ENCODE measurements around the gene CHAMP1. TPM values are rescaled to one million over a fixed set of nuclear protein-coding genes. Genes with fewer than 3 reads are reported as not detected.

Gene CHAMP1, protein sequence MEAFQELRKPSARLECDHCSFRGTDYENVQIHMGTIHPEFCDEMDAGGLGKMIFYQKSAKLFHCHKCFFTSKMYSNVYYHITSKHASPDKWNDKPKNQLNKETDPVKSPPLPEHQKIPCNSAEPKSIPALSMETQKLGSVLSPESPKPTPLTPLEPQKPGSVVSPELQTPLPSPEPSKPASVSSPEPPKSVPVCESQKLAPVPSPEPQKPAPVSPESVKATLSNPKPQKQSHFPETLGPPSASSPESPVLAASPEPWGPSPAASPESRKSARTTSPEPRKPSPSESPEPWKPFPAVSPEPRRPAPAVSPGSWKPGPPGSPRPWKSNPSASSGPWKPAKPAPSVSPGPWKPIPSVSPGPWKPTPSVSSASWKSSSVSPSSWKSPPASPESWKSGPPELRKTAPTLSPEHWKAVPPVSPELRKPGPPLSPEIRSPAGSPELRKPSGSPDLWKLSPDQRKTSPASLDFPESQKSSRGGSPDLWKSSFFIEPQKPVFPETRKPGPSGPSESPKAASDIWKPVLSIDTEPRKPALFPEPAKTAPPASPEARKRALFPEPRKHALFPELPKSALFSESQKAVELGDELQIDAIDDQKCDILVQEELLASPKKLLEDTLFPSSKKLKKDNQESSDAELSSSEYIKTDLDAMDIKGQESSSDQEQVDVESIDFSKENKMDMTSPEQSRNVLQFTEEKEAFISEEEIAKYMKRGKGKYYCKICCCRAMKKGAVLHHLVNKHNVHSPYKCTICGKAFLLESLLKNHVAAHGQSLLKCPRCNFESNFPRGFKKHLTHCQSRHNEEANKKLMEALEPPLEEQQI
- total RNA-seq (2014; rRNA removed; shearing (Covaris generic); ENCODE audit: low replicate concordance), result 5.0 and 20.2 TPM in 2 replicates

DNA sequence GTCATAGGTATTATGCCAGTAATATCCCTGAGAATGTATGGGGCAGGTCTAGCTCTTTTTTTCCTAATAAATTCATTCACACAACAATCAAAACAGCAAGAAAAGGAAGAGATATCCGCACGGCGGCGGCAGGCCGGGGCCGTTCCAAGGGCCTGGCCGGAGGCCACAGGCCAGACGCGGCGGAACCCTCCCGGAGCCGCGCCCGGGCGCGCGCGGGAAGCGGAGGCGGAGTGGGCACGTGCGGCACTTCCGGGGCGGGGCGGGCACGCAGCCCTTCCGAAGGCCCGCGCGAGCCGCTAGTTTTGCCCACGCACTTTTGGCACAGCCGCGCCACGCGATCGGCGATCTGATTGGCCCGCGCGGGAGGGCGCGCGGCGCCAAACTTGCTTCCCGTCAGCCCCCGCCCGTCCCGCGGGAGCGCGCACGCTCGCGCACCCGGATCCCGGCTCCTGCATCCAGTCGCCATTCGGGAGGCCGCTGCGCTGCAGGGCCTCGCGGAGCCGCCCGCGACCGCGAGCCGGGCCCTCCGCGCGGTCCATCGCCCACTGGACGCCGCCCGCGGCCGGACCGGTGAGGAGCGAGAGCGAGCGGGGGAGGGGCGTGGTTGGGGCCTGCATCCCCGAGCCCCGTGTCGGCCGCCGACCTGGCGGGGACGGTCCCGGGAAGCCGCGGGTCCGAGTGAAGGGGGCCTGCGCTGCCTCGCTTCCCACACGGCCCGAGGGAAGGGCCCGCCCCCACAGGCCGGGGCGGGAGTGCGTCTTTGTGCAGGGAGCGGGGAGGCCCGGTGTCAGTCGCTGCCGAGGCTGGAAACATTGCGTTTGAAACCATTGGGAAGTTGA, at the start of gene CHAMP1:
Gene CHAMP1, plus strand, starts transcription at position 430 of the 839 bp plus-strand sequence. CDS start 9,340 bp downstream, outside the sequence.
- peak; percentile 97 for DNase-seq
- H3K4me3 ChIP-seq, result peak within 1 kb of the TSS; percentile 94
- no peaks in the 10 kb centered on the region for H3K9me3 ChIP-seq
- H3K27me3 ChIP-seq, result no peaks in the 10 kb centered on the region
- peaks cover 14% of the 10 kb centered on the region for H3K36me3 ChIP-seq

DNA sequence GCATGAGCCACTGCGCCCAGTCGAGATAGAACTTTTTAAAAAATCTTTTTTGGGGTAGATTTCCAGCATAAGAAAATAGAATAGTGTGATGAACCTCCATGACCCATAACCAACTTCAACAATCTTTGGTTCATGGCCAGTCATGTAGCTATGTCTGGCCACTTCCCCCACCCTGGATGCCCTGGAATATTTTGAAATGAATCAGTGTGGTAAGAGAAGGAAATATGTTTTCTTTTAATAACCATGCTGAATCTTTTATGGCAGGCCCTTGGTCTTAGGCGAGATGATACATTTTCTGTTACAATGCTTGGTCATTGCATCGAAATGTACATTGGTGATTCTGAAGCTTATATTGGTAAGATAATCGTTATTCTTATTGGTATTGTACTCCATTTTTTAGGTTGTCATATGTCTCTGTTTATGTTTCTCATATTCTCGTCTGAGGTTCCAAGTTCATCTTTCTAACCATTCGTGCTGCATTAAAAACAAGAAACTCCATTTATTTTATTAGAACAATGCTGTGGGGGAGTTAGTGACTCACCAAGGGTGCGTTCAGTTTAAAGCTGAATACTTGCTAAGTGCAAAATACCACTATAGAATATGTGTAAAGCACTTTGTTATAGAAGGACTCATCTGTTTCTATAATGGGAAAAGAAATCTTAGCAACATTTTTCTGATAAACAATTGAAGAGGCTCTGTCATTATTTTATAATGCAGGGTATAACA, 49.3 kb upstream of the CHAMP1 start:
- H3K4me3 ChIP-seq, result no peak overlapping the region
- H3K27me3 ChIP-seq, result no peaks in the 10 kb centered on the region
- DNase-seq, result no peak
- H3K36me3 ChIP-seq, result peaks cover 82% of the 10 kb centered on the region
- no peaks in the 10 kb centered on the region for H3K9me3 ChIP-seq

DNA sequence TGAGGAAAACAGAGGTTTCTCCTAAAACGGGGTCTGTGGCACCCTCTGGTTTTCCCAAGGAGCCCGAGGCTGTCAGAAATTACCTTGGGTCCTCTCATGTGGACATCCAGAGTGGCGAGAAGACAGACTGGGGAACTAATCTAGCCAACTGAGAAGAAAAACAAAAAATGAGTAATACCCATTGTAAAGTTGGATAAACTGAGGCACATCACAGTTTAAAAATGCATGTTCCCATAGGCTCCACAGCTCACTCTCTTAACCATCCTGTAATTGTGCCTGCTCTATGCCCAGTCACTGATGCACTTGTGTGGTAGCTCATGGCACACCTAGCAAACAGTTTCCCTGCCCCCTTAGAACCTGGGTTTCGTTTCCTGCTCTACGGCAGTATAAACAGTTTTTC, 48.1 kb upstream of the CHAMP1 start:
- H3K36me3 ChIP-seq, result peaks cover 76% of the 10 kb centered on the region
- no peak for DNase-seq
- no peaks in the 10 kb centered on the region for H3K27me3 ChIP-seq
- no peaks in the 10 kb centered on the region for H3K9me3 ChIP-seq
- no peak overlapping the region for H3K4me3 ChIP-seq

DNA sequence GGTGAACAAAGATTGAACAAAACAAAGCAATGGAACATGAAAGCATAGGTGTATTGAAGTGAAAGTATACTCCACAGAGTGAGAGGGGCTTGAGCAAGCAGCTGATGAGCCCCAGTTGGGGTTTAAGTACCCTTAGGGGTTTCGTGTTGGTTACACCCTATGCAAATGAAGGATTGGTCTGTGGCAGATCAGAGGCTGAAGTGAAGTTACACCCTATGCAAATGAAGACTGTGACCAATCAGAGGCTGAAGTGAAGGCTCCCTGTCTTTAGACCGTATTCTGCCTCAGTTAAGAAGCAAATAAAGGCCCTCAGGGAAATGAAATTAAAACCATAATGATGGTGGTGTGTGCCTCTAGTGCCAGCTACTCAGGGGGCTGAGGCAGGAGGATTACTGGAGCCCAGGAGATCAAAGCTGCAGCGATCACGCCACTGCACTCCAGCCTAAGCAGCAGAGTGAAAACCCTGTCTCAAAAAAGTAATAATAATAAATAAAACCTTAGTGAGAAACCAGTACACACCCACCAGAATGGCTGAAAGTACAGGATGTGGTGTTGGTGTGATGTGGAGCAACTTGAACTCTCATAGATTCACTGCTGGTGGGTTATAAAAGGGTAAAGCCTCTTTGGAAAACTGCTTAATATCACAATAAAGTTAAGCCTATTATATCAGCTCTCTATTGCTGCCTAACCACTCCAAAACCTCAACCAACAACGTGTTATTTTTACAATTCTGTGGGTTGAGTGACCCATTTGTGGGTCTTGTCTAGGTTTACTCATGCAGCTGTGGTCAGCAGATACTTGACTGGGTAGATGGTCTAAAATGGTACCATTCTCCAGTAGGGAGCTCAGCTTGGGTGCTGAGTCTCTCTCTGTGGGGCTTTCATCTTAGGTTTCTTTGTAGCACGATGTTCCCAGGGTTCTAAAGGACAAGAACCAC, 45.7 kb upstream of the CHAMP1 start:
- H3K36me3 ChIP-seq, result peaks cover 78% of the 10 kb centered on the region

DNA sequence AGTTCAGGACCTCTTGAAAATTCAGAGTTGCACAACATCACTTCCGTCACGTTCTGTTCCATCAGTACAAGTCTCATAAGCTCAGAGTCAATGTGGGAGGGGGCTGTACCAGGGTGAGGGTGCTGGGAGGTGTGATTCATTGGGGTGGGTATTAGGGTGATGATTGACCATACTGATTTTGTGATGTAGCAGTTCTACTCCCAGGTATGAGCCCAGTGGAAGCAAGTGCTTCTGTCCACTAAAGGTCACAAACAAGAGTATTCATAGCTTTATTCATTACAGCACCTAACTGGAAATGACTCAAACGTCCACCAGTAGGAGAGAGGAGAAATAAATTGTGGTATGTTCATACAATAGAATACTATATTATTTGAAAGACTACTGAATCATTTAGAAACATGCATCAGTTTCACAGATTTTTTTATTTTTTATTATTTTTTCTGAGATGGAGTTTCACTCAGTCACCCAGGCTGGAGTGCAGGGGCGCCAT, 45.0 kb upstream of the CHAMP1 start:
- no peak for DNase-seq
- Histone ChIP-seq H3K36me3 (peaks cover 78% of the 10 kb centered on the region), H3K9me3 (no peaks in the 10 kb centered on the region), H3K27me3 (no peaks in the 10 kb centered on the region), H3K4me3 (no peak overlapping the region)

More for the DNA sequence above, 45.7 kb upstream of the CHAMP1 start:
- H3K9me3 ChIP-seq, result no peaks in the 10 kb centered on the region
- no peaks in the 10 kb centered on the region for H3K27me3 ChIP-seq
- H3K4me3 ChIP-seq, result no peak overlapping the region
- no peak for DNase-seq

DNA sequence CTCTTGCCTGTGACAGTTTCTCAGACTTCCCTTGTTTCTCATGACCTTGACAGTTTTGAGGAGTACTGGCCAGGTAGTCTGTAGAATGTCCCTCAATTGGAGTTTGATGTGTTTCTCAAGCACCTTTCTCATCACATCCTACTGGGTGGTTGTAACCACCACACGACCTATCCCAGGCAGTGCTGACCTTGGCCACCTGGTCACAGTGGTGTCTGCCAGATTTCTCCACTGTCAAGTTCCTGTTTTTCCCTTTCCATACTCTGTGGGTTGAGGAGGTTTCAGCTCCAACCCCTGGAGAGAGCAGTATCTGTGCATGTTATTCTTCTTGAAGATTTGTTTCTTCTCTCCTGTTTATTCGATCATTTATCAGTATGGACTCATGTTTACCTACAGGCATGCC, 41.3 kb upstream of the CHAMP1 start:
- peaks cover 79% of the 10 kb centered on the region for H3K36me3 ChIP-seq

DNA sequence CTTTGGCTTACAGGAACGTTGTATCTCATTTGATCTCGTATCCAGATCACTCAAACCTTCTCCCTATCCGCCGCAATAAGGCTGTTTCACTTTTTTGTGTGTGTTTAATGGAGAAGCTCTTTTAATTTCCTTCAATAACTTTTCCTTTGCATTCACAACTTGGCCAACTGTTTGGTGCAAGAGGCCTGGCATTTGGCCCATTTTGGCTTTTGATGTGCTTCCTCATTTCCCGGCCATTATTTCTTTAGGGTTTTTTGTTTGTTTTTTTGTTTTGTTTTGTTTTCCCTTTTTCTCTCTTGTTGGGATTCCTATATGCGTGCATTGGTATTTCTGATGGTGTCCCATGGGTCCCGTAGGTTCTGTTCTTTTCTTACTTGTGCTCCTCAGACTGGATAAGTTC, 39.0 kb upstream of the CHAMP1 start:
- no peak overlapping the region for H3K4me3 ChIP-seq
- H3K9me3 ChIP-seq, result no peaks in the 10 kb centered on the region
- H3K27me3 ChIP-seq, result no peaks in the 10 kb centered on the region
- H3K36me3 ChIP-seq, result peaks cover 71% of the 10 kb centered on the region
- DNase-seq, result no peak

More for the DNA sequence above, 41.3 kb upstream of the CHAMP1 start:
- H3K4me3 ChIP-seq, result no peak overlapping the region
- H3K27me3 ChIP-seq, result no peaks in the 10 kb centered on the region
- no peak for DNase-seq
- H3K9me3 ChIP-seq, result no peaks in the 10 kb centered on the region

DNA sequence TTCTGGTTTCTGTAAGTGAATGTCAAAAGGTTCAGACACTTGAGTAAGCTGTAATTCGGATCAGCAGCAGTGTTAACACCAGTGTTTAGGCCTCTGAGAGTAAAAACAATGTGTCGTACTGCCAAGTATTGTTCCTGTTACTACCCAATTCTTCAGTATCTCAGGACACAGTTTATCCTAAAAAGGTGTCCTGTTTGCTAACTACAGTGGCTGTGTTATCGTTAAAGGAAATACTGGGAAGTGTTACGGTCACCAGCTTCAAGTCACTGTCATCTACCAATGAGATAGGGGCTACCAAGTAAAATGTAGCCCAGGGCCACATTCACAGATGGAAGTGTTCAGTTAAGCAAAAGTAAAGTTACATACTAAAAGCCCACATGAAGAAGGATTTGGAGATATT, 35.2 kb upstream of the CHAMP1 start:
- Histone ChIP-seq H3K9me3 (no peaks in the 10 kb centered on the region), H3K4me3 (no peak overlapping the region), H3K27me3 (no peaks in the 10 kb centered on the region), H3K36me3 (peaks cover 55% of the 10 kb centered on the region)
- DNase-seq, result no peak

DNA sequence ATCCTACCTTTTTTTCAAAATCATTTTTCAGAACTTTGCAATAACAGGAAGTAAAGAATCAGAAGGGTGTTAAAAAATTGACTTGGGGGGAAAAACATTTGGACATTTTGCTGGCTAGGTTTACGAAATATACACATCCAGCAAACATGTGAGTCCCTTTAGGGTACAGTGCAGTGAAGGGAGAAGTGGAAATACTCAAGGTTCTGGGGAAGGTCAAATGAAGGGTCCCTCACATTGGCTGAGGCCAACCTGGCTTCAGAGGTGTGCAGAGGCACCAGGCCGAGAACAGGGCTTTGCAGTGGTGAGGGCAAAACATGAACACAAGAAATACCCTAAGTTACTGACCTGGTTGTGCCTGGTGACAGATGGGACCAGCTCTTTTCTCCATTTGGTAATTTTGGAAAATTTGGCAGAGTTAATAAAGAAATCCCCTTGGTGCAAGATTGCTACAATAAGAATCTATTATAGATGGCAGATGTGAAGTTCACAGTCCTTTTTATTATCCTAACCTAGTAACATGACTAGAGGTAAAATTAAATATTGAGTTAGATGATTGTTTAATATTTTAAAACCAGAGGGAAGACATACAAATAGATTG, 34.4 kb upstream of the CHAMP1 start:
- H3K9me3 ChIP-seq, result no peaks in the 10 kb centered on the region
- DNase-seq, result no peak
- H3K27me3 ChIP-seq, result no peaks in the 10 kb centered on the region
- peaks cover 49% of the 10 kb centered on the region for H3K36me3 ChIP-seq
- H3K4me3 ChIP-seq, result no peak overlapping the region; the same call in 1 of the 2 replicates

DNA sequence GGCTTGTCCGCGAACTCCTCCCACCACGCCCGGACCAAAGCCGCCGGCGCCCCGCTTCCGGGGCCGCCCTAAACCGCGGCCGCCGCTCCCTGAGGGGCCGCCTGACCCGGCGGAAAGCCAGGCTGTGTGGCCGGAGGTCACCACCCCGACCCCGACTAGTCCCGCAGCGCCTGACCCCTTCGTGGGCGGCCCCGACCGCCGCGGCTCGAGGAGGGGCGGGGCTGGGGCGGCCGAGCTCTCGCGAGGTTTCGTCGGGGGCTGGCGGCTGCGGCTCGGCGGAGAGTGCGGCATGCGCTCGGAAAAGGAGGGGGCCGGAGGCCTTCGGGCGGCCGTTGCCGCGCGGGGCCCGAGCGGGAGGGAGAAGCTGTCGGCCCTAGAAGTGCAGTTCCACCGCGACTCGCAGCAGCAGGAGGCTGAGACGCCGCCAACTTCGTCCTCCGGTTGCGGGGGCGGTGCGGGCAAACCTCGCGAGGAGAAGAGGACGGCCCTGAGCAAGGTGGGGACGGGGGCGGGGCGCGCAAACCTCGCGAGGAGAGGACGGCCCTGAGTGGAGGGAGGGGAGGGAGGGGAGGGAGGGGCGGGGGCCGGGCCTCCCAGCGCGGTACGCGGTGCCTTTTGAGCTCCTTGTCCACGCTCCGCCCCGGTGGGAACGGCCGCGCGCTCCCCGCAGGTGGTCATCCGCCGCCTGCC, 32.8 kb upstream of the CHAMP1 start, which contains the start of gene UPF3A:
Gene UPF3A, plus strand, starts transcription at position 251 of the 690 bp plus-strand sequence. Its CDS starts 39 bp downstream, at position 290.
- Histone ChIP-seq H3K27me3 (no peaks in the 10 kb centered on the region), H3K4me3 (peak within 1 kb of the TSS; percentile 82), H3K9me3 (no peaks in the 10 kb centered on the region), H3K36me3 (peaks cover 40% of the 10 kb centered on the region)
- DNase-seq, result peak; percentile 94

DNA sequence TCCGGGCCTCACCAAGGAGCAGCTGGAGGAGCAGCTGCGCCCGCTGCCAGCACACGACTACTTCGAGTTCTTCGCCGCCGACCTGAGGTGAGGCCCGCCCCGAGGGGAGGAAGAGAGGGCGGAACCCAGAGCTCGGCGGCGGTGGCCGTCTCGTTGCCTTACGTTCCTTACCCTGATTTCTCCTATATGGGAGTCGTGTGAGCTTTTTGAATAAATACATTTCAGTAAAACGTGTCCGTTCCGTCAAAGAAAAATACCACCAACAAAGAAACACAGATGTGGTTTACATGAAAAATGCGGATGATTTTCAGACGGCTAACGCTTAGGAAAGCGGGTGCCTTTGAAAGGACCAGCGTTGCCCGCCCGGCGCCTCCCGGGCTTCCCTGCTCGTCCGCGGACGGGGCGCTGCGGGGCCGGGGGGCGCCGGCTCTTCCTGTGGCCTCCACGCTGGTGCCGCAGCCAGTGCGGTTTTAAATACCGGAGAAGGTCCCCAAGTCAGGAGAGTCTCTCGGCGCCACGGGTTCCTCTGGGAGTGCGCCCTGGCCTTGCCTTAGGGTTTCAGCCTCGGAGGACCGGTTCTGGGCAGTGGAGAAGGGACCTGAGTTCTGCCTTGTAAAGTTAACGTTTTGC, 32.1 kb upstream of the CHAMP1 start:
- DNase-seq, result peak; percentile 43
- H3K4me3 ChIP-seq, result peak overlapping the region; percentile 82
- H3K36me3 ChIP-seq, result peaks cover 41% of the 10 kb centered on the region
- no peaks in the 10 kb centered on the region for H3K9me3 ChIP-seq
- H3K27me3 ChIP-seq, result no peaks in the 10 kb centered on the region

DNA sequence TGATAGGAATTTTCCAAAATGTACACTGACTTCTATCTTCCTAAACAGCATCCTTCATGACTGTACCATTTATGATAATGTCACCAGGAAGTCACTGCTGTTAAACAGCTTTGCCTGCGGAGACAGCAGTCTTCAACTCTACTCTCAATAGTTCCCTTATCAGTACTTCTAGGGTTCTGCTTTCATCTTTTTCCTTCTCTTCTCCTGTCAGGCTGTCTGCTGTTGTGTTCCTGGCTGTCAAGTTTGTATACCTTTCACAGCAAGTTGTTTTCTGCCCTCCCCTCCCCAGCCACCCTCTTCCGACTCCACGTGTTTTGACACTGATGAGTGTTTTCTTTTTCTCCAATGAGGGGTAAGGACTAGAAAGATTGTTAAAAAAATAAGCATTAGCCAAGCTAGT, 30.7 kb upstream of the CHAMP1 start:
- no peak overlapping the region for H3K4me3 ChIP-seq

DNA sequence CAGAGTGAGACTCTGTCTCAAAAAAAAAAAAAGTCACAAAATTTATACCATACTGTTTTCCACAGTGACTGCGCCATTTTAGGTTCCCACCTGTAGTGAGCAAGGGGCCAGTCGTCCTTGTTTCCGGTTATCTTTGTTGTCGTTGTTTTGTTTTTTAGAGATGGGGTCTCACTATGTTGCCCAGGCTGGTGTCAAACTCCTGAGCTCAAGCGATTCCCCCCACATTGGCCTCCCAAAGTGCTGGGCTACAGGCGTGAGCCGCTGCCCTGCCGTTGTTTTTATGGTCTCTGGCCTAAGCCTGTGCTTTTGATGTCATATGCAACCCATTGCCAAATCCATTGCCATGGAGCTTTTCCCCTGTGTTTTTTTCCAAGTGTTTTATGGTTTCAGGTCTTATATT, 29.6 kb upstream of the CHAMP1 start:
- no peaks in the 10 kb centered on the region for H3K9me3 ChIP-seq
- peaks cover 39% of the 10 kb centered on the region for H3K36me3 ChIP-seq
- no peak overlapping the region for H3K4me3 ChIP-seq
- DNase-seq, result no peak
- no peaks in the 10 kb centered on the region for H3K27me3 ChIP-seq

More for the DNA sequence above, 30.7 kb upstream of the CHAMP1 start:
- H3K27me3 ChIP-seq, result no peaks in the 10 kb centered on the region
- no peaks in the 10 kb centered on the region for H3K9me3 ChIP-seq
- peaks cover 43% of the 10 kb centered on the region for H3K36me3 ChIP-seq
- DNase-seq, result no peak
